GM18870 (cell line): Measurements from ENCODE around the gene PAPSS2.
"Not testable (repeated sequence)": the region's sequence is repeated elsewhere in the genome, so short reads cannot be mapped to it uniquely, and the experiment has no call there.

Experiments
- ATAC-seq: cut with Tn5 transposase; IDR thresholded peaks from one replicate; pipeline ENCODE4 v1.9.1; 2021; ENCODE audit warnings: moderate library complexity; ENCODE audit not compliant: unreplicated experiment

Gene PAPSS2

GRCh38 chr10:87659571-87660483 is at the start of gene PAPSS2:
TSS of gene PAPSS2 (plus strand) at chr10:87659878. CDS start at chr10:87659982, 104 bp downstream.
- no peak for ATAC-seq

- ATAC-seq = not testable (repeated sequence)
These were observed 48.3 kb upstream of the PAPSS2 start for GRCh38 chr10:87611341-87611740.

GRCh38 chr10:87612115-87612514 is 47.6 kb upstream of the PAPSS2 start:
- ATAC-seq = no peak

- no peak for ATAC-seq
These were observed 45.9 kb upstream of the PAPSS2 start for GRCh38 chr10:87613751-87614150.

- no peak for ATAC-seq
These were observed 43.8 kb upstream of the PAPSS2 start for GRCh38 chr10:87615856-87616255.

GRCh38 chr10:87617503-87617902 is 42.2 kb upstream of the PAPSS2 start:
- no peak for ATAC-seq

- ATAC-seq = no peak
These were observed 40.9 kb upstream of the PAPSS2 start for GRCh38 chr10:87618566-87619423.

GRCh38 chr10:87619705-87620104 is 40.0 kb upstream of the PAPSS2 start:
- ATAC-seq = no peak

GRCh38 chr10:87621440-87621839 is 38.2 kb upstream of the PAPSS2 start:
- not testable (repeated sequence) for ATAC-seq

- ATAC-seq = no peak
These were observed 37.2 kb upstream of the PAPSS2 start for GRCh38 chr10:87622314-87623004.

- ATAC-seq = no peak
These were observed 36.5 kb upstream of the PAPSS2 start for GRCh38 chr10:87623191-87623590.

GRCh38 chr10:87625661-87626060 is 34.0 kb upstream of the PAPSS2 start:
- ATAC-seq = no peak

- no peak for ATAC-seq
These were observed 33.2 kb upstream of the PAPSS2 start for GRCh38 chr10:87626422-87626892.

GRCh38 chr10:87630171-87630570 is 29.5 kb upstream of the PAPSS2 start:
- no peak for ATAC-seq

GRCh38 chr10:87632454-87632853 is 27.2 kb upstream of the PAPSS2 start:
- no peak for ATAC-seq

GRCh38 chr10:87634311-87634710 is 25.4 kb upstream of the PAPSS2 start:
- no peak for ATAC-seq

GRCh38 chr10:87635498-87636312 is 24.0 kb upstream of the PAPSS2 start:
- ATAC-seq = peak; percentile 81

- ATAC-seq = no peak
These were observed 23.3 kb upstream of the PAPSS2 start for GRCh38 chr10:87636313-87636915.

GRCh38 chr10:87639493-87639892 is 20.2 kb upstream of the PAPSS2 start:
- ATAC-seq = no peak

GRCh38 chr10:87640043-87640442 is 19.6 kb upstream of the PAPSS2 start:
- no peak for ATAC-seq
